B cell (primary cell): ENCODE results near the gene CTIF. TPM values are rescaled to one million over a fixed set of nuclear protein-coding genes. Genes with fewer than 3 reads are reported as not detected.

Experiments used
- ATAC-seq: fragments of 200-7000 bp; cut with Tn5 transposase; one replicate; pipeline ENCODE4 v1.10.0; 2021; ENCODE audit warnings: low read depth, mild to moderate bottlenecking, moderate number of reproducible peaks, moderate library complexity
- CTCF ChIA-PET: fragments of 350-600 bp; sonication (Branson Sonifier 250); formaldehyde crosslinking; loops from one replicate; lab custom pipeline; 2021; ENCODE audit warnings: antibody characterized with exemption, inconsistent platforms; lab: Charles Lee
- POLR2A ChIA-PET: fragments of 350-600 bp; sonication (Branson Sonifier 250); formaldehyde crosslinking; loops from one replicate; lab custom pipeline; 2021; ENCODE audit warnings: antibody characterized with exemption; lab: Charles Lee
- DNase-seq: peaks from one replicate; pipeline ENCODE4 v3.0.0; 2013
- H2AFZ ChIP-seq: 2 replicates; pipeline ENCODE4 v1.6.1; 2012; ENCODE audit warnings: mild to moderate bottlenecking, low read depth, low read length; ENCODE audit not compliant: insufficient read depth, poor library complexity, severe bottlenecking
- H3K27ac ChIP-seq, 2 donors: 1 replicate in 1 of 2; 2 replicates in 1 of 2; pipeline ENCODE4 v1.5.1; 2012 to 2013; ENCODE audit warnings: low read length in 2 of 2, mild to moderate bottlenecking in 2 of 2, moderate library complexity in 1 of 2
- H3K27me3 ChIP-seq, 4 experiments: fragments of 200-600 bp in 1 of 4; sonication (generic) in 1 of 4; replicated peaks in 1 of 4; 1 replicate in 2 of 4; 2 replicates in 2 of 4; pipeline versions ENCODE4 v1.6.1 to v1.7.0; 2013 to 2016; ENCODE audit warnings: low read length in 3 of 4, mild to moderate bottlenecking in 2 of 4, mixed read lengths in 1 of 4, moderate library complexity in 1 of 4; ENCODE audit not compliant: insufficient read depth in 4 of 4, control insufficient read depth in 3 of 4; ENCODE audit errors: control extremely low read depth in 1 of 4
- H3K36me3 ChIP-seq, 2 experiments: replicated peaks in 1 of 2; 1 replicate in 1 of 2; 2 replicates in 1 of 2; pipeline versions ENCODE4 v1.6.1 to v1.7.1; 2013; ENCODE audit warnings: low read length in 1 of 2; ENCODE audit not compliant: insufficient read depth in 2 of 2, control insufficient read depth in 1 of 2; ENCODE audit errors: control extremely low read depth in 1 of 2, extremely low read depth in 1 of 2
- H3K4me1 ChIP-seq, 2 donors: fragments of 200-600 bp in 1 of 2; sonication (generic) in 1 of 2; 1 replicate in 1 of 2; 2 replicates in 1 of 2; pipeline versions ENCODE4 v1.5.1 to v1.6.1; 2013 to 2017; ENCODE audit warnings: low read length in 2 of 2; ENCODE audit not compliant: control insufficient read depth in 2 of 2, insufficient read depth in 2 of 2
- H3K4me2 ChIP-seq: replicated peaks from 2 replicates; pipeline ENCODE3; 2012; ENCODE audit warnings: mild to moderate bottlenecking, low read depth, low read length; ENCODE audit not compliant: poor library complexity, severe bottlenecking
- H3K4me3 ChIP-seq, 5 experiments: fragments of 200-600 bp in 1 of 5; sonication (generic) in 1 of 5; 1 replicate in 3 of 5; 2 replicates in 2 of 5; pipeline versions ENCODE4 v1.5.1 to v1.7.0; 2011 to 2016; ENCODE audit warnings: low read length in 4 of 5, mild to moderate bottlenecking in 4 of 5, low read depth in 2 of 5, control low read depth in 1 of 5, moderate library complexity in 1 of 5; ENCODE audit not compliant: insufficient read depth in 1 of 5; ENCODE audit errors: control extremely low read depth in 1 of 5, extremely low read depth in 1 of 5
- H3K79me2 ChIP-seq: fragments of 200-600 bp; sonication (generic); one replicate; pipeline ENCODE4 v1.6.0; 2016; ENCODE audit warnings: low read length; ENCODE audit not compliant: control insufficient read depth, insufficient read depth
- H3K9ac ChIP-seq: fragments of 200-600 bp; sonication (generic); 2 replicates; pipeline ENCODE4 v1.6.1; 2017; ENCODE audit warnings: mild to moderate bottlenecking, low read length, moderate library complexity
- H3K9me3 ChIP-seq, 3 donors: one replicate each; pipeline versions ENCODE4 v1.6.1 to v1.7.1; 2013; ENCODE audit warnings: low read length in 2 of 3; ENCODE audit not compliant: control insufficient read depth in 2 of 3, insufficient read depth in 1 of 3; ENCODE audit errors: control extremely low read depth in 1 of 3
- H4K20me1 ChIP-seq: 2 replicates; pipeline ENCODE4 v1.6.0; 2012; ENCODE audit warnings: mild to moderate bottlenecking, low read length; ENCODE audit not compliant: insufficient read depth, control insufficient read depth, poor library complexity, severe bottlenecking
- H3K27ac Mint-ChIP-seq: one replicate; pipeline ENCODE4 v1.8.0; 2021; ENCODE audit warnings: mixed read lengths
- H3K27me3 Mint-ChIP-seq: one replicate; pipeline ENCODE4 v1.8.0; 2021; ENCODE audit warnings: mixed read lengths
- H3K4me1 Mint-ChIP-seq: one replicate; pipeline ENCODE4 v1.8.0; 2021; ENCODE audit warnings: mixed read lengths
- H3K4me3 Mint-ChIP-seq: one replicate; pipeline ENCODE4 v1.8.0; 2021; ENCODE audit warnings: mixed read lengths
- H3K9me3 Mint-ChIP-seq: one replicate; pipeline ENCODE4 v1.8.0; 2022; ENCODE audit warnings: mixed read lengths; ENCODE audit not compliant: insufficient read depth
- CTCF ChIP-seq: fragments of 200-600 bp; IDR thresholded peaks from one replicate; pipeline ENCODE4 v1.8.0; 2022; ENCODE audit warnings: antibody characterized with exemption, mild to moderate bottlenecking
- EZH2 ChIP-seq: IDR thresholded peaks from 2 replicates; pipeline ENCODE4 v1.6.1; 2012; ENCODE audit warnings: borderline replicate concordance, low read depth, mild to moderate bottlenecking, moderate library complexity, low read length; ENCODE audit not compliant: insufficient read depth, poor library complexity, severe bottlenecking
- WGBS: methylation state at CpG from one replicate; pipeline ENCODE4 v1.1.5; 2013; ENCODE audit warnings: missing lambda C conversion rate; ENCODE audit not compliant: insufficient coverage; 5-methylcytosine and 5-hydroxymethylcytosine counted together
- intact Hi-C: fragments of 100-400 bp; cut with micrococcal nuclease; formaldehyde crosslinking; loops from one replicate; pipeline ENCODE4 v1.10.0; 2022
- polyA plus RNA-seq: library from polyadenylated mRNA; depleted of rRNA; stranded (reverse); fragments of >200 nt; gene quantifications from 2 replicates; pipeline ENCODE4 v1.2.3, GENCODE V29; 2012
- total RNA-seq, 2 donors: library from RNA; stranded (reverse); fragments of 120-200 nt in 1 of 2; gene quantifications; 1 replicate in 1 of 2; 2 replicates in 1 of 2; pipeline versions ENCODE4 v1.2.3 to v1.2.4, GENCODE V29; 2013 to 2022

CTIF gene
- total and polyA plus RNA-seq, 2 donors (not counting 1 experiment from before 2014, with no cell fraction given) = 3.6 to 16.2 TPM

GRCh38 chr18:48802543-48803290 lies 263.9 kb downstream of the CTIF start:
- no peak for TF ChIP-seq EZH2
- no peak for TF ChIP-seq CTCF
- intact Hi-C loops = no loop called here
- no peak for ATAC-seq
- H3K4me2 ChIP-seq = no peak overlapping the region
- no peak overlapping the region for H2AFZ ChIP-seq
- Mint-ChIP-seq H3K4me1 (peaks cover 45% of the 10 kb centered on the region), H3K27me3 (no peaks in the 10 kb centered on the region), H3K9me3 (no peaks in the 10 kb centered on the region), H3K27ac (no peak overlapping the region), H3K4me3 (no peak overlapping the region)
- ChIA-PET POLR2A (no interaction called here), CTCF (interaction anchor here (1.2 kb wide), 1 partner anchor 11 kb away, joined by 6 read pairs; no protein-coding TSS in a partner anchor)
- 96% methylated on average over 10 of the region's 11 CpGs for WGBS
- H3K4me1 ChIP-seq = peaks cover 19 to 32% of the 10 kb centered on the region in 2 donors
- no peak overlapping the region for H3K9ac ChIP-seq
- no peak overlapping the region for H3K27ac ChIP-seq
- H3K4me3 ChIP-seq = no peak overlapping the region
- H3K36me3 ChIP-seq = no peaks in the 10 kb centered on the region
- DNase-seq = no peak
- H4K20me1 ChIP-seq = no peaks in the 10 kb centered on the region
- no peaks in the 10 kb centered on the region for H3K79me2 ChIP-seq
- no peaks in the 10 kb centered on the region for H3K9me3 ChIP-seq
- no peaks in the 10 kb centered on the region for H3K27me3 ChIP-seq

- H3K27ac ChIP-seq = no peak overlapping the region
- no peak overlapping the region for H3K4me3 ChIP-seq
- H3K27me3 Mint-ChIP-seq = no peaks in the 10 kb centered on the region
- no peaks in the 10 kb centered on the region for H4K20me1 ChIP-seq
- H3K9me3 Mint-ChIP-seq = no peaks in the 10 kb centered on the region
- H3K79me2 ChIP-seq = no peaks in the 10 kb centered on the region
- no peak overlapping the region for H3K9ac ChIP-seq
- 100% methylated on average over 3 of the region's 3 CpGs for WGBS
- no peak overlapping the region for H3K4me3 Mint-ChIP-seq
- POLR2A ChIA-PET = no interaction called here
- H3K9me3 ChIP-seq = no peaks in the 10 kb centered on the region
- no peaks in the 10 kb centered on the region for H3K27me3 ChIP-seq
- TF ChIP-seq CTCF = no peak
- TF ChIP-seq EZH2 = no peak
- peaks cover 39% of the 10 kb centered on the region for H3K4me1 Mint-ChIP-seq
- intact Hi-C loops = no loop called here
- no peak overlapping the region for H2AFZ ChIP-seq
- ATAC-seq = no peak
- H3K27ac Mint-ChIP-seq = no peak overlapping the region
- CTCF ChIA-PET = interaction anchor here (1.2 kb wide), 1 partner anchor 10 kb away, joined by 6 read pairs; no protein-coding TSS in a partner anchor
- DNase-seq = no peak
- peaks cover 19 to 32% of the 10 kb centered on the region in 2 donors for H3K4me1 ChIP-seq
- no peaks in the 10 kb centered on the region for H3K36me3 ChIP-seq
- no peak overlapping the region for H3K4me2 ChIP-seq
These were observed 264.7 kb downstream of the CTIF start for GRCh38 chr18:48803518-48803917.
